Activated CD8-positive, alpha-beta memory T cell treated with anti-CD3 and anti-CD28 coated beads for 1 hour (primary cell): ENCODE results near the gene SLC22A1.

Source experiments
- DNase-seq, 2 donors: peaks; one replicate each; pipeline ENCODE4 v3.0.0-alpha.2; 2020; ENCODE audit warnings: low read depth in 1 of 2; ENCODE audit errors: extremely low read depth in 1 of 2

The SLC22A1 gene

GRCh38 chr6:160207618-160208017 is 86.0 kb downstream of the SLC22A1 start:
- DNase-seq = no peak
